Dedifferentiated amniotic fluid mesenchymal stem cell (primary cell): ENCODE results near the gene YY1.
"Not testable (repeated sequence)": the region's sequence is repeated elsewhere in the genome, so short reads cannot be mapped to it uniquely, and the experiment has no call there.

ENCODE experiments used
- DNase-seq: peaks from one replicate; pipeline ENCODE4 v3.0.0-alpha.2; 2016; ENCODE audit errors: extremely low spot score

Gene YY1

DNA sequence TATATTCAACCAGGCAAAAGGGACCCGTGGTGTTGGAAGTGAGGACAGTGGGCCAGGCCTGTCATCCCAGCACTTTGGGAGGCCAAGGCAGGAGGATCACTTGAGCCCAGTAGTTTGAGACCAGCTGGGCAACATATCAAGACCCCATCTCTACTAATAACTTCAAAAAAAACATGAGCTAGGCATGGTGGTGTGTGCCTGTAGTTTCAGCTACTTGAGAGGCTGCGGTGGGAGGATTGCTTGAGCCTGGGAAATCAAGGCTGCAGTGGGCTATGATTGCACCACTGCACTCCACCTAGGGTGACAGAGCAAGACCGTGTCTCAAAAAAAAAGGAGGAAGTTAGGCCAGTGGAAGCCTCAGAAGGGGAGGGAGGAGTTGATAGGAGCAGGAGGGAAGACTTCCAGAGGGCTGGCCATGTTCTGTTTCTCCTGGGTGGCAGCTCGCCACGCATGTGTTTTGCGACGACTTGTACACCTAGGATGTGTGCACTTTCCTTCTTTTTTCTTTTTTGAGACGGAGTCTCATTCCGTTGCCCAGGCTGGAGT is 57.2 kb downstream of the YY1 start:
- no peak for DNase-seq

GRCh38 chr14:100296729-100297128 is 57.8 kb downstream of the YY1 start:
- not testable (repeated sequence) for DNase-seq

DNA sequence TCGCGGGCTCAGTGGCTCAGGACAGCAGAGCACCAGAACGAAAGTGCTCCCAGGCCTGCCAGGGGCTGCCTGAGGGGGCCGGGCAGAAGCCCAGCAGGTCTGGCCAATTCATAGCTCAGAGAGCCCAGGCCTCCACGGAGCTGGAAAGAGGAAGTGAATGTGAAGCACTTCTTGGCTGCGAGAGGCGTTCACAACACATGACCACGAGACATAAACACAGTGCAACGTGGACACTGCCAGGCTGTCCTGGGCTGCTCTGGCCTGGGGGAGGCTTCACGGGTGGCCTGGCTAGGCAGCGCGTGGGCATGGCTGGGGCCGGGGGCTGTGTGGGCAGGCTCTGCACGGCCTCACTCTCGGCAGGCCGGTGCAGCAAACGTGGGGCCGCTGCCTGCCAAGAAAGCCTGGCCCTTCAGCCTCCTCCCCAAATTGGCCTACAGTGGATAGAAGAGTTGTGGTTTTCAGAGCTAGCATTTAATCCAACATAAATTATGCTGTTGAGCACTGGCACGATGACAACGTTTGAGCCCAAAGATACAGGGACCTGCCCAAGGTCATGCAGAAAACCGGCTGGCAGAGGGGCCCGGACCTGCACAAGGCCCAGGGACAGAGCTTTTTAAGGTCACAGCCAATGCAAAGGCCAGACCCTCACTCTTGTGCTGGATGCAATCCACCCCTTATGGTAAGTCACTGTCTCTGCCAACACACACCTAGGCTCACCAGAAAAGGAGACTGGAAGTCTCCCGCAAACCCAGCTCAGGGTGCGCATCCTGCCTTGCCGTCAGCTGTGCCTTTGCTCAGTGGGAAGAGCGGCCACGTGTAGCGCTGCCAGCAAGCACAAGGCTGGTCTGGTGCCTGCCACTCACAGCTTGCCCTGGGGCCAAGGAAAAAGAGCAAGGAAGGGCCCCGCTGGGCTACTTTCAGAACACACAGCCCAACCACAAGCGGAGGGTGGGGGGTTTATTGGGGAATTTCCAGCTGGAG is 58.7 kb downstream of the YY1 start:
- peak; percentile 33 for DNase-seq

GRCh38 chr14:100298551-100299237 is 59.8 kb downstream of the YY1 start:
- no peak for DNase-seq

DNA sequence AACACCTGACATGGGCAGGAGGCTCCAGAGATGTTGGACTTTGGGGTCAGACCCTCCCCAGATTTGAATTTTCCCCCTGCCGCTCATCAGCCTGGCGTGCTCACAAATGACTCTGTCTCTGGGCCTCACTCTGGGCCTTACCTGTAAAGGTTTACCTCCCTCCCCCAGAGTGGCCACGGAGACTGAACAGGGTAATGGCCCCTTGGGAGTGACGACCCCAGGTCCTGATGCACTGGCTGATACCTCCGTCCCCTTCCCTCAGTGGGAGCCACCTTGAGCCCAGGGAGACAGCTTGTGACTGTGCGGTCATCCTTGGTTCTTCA is 60.3 kb downstream of the YY1 start:
- DNase-seq, result no peak

GRCh38 chr14:100302616-100303015 is 63.7 kb downstream of the YY1 start:
- peak; percentile 42 for DNase-seq

GRCh38 chr14:100303179-100303578 is 64.2 kb downstream of the YY1 start:
- no peak for DNase-seq

- DNase-seq, result no peak
Measured at GRCh38 chr14:100303925-100304324, 65.0 kb downstream of the YY1 start.

GRCh38 chr14:100304825-100305323 is 65.9 kb downstream of the YY1 start:
- DNase-seq, result no peak

DNA sequence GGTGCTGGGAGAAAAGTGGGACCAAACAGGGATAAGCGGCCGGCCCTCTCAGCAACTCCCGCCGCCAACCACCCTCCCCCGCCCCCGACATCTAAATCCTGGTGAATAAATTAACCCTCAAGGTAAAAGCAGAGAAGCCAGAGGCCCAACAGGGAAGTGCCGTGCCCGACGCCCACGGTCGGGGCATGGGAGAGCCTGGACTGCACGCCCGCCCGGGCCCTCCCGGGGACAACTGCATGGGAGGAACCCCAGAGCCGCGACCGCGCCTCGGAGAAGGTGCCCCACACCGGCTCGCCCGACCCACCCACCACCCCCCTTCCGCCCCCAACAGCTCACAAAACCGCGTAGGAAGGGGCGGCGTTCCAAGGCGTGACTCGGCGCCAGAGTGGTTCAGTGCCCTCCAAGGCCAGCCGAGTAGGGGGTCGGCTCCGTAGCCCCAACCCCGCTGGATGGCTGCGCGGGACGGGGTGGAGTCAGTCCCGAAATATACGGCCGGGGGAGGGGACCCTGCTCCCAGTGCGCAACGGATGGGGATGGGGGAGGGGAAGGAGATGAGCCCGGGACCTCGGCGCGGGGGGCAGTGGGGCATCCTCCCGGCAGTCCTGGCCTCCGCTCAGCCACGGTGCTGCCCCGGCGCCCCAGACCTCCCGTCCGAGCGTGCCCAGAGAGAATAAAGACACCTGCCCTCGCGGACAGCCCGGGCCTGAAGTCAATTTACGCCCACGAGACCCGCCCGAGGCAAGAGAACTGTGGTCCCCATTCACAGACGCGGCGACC is 66.6 kb downstream of the YY1 start:
- DNase-seq, result no peak

DNA sequence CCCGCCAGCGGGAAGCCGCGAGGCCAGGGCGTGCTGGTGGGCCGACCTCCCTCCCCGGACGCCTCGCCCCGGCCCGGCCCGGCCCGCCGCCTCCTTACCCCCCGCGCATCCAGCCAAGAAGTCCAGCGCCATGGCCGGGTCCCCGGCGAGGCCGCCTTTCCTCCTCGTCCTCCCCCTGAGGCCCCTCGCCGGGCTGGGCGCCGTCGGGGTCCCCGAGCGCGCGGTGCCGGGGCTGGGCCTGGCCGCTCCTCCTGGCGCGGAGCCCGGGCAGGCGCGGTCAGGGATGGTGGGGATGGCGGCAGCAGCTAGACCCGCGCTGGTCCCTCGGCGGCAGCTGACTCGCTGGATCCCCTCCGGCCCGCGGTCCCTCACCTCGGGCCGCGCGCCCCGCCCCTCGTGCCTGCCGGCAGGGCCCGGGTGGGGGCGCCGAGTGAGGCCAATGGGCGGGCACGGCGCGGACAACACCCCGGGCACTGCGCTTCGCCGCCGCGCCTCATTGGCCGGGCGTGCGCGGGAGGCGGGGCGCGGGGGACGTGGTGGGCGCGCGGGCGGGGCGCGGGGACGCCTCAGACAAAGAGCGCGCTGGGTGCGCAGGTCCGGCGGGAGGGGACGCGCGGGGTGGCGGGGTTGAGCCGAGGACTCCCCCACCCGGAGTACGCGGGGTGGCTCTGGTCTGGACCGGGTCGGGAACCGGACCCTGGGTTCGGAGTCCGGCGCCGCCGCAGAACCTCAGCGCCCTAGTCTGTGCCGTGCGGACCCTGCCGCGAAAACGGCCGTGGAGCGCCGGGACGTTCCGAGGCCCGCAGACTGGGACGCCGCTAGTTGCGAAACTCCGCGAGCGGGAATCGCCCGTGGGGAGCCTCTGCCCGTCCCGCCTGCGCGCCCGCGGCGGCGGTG is 67.4 kb downstream of the YY1 start, which contains the start of gene SLC25A29:
Gene SLC25A29, minus strand, starts transcription at position 344 of the 897 bp plus-strand sequence. Its CDS starts 212 bp downstream, at position 132.
- DNase-seq, result peak; percentile 69

DNA sequence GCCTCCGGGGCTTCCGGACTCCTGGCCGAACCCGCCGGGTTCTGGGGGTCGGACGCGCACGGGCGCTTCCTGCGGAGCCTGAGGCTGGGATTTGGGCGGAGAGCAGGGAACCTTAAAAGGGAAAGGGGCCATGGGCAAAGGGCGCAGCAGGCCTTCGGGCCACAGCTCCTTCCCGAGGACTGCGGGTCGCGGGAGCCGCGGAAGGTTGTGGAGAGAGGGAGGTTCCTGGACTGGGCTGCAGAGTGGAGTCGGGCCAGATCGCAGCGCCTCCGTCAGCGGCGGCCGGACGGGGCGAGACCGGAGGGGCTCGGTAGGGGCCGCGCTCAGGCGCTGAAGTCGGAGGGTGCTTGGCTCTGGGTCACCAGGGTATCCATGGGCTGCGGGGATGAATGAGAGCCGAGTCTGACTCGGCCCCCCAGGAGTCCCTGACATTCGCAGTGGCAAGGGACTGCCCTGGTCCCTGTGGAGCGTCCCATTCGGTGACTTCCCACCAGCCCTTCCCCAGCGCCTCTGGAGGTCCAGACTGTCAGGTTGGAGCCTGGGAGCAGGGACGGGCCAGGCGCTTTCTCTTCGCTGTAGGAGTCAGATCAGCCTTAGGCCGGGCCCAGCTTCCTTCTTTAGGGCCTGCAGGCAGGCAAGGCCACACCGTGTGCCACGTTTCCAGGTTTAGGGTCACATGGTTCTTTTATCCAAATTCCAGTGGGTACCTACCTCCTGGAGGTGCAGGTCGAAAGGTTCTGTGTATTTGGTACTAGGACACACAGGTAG is 68.2 kb downstream of the YY1 start:
- DNase-seq, result no peak

- no peak for DNase-seq
Measured at GRCh38 chr14:100307766-100308426, 69.0 kb downstream of the YY1 start.

DNA sequence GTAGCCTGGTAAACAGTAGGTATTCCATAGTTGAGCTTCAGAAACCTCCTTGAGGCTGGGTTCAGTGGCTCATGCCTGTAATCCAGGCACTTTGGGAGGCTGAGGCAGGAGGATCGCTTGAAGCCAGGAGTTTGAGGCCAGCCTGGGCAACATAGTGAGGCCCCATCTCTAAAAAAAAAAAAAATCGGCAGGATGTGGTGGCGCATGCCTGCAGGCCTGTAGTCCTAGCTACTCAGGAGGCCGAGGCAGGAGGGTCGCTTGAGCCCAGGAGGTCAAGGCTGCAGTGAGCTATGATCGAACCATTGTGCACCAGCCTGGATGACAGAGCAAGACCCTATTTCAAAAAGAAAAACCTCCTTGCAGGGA is 69.5 kb downstream of the YY1 start:
- not testable (repeated sequence) for DNase-seq

GRCh38 chr14:100309028-100309737 is 70.2 kb downstream of the YY1 start:
- DNase-seq, result no peak

DNA sequence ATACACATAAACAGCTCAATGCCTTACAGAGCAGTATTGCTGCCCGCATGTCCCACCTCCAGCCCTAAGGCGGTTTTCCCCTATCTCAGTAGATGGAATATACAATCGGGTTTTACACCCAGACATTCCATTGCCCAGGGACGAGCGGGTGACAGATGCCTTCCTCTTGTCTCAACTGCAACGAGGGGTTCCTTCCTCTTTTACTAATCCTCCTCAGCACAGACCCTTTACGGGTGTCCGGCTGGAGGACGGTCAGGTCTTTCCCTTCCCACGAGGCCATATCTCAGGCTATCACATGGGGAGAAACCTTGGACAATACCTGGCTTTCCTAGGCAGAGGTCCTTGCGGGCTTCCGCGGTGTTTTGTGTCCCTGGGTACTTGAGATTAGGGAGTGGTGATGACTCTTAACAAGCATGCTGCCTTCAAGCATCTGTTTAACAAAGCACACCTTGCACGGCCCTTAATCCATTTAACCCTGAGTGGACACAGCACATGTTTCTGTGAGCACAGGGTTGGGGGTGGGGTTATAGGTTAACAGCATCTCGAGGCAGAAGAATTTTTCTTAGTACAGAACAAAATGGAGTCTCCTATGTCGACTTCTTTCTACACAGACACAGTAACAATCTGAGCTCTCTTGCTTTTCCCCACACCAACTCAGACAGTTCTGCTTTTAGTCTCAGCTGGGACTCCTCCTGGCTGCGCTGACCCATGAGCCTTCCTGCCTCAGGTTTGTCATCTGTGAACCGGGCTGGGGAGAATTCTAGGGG is 73.3 kb downstream of the YY1 start:
- not testable (repeated sequence) for DNase-seq

DNA sequence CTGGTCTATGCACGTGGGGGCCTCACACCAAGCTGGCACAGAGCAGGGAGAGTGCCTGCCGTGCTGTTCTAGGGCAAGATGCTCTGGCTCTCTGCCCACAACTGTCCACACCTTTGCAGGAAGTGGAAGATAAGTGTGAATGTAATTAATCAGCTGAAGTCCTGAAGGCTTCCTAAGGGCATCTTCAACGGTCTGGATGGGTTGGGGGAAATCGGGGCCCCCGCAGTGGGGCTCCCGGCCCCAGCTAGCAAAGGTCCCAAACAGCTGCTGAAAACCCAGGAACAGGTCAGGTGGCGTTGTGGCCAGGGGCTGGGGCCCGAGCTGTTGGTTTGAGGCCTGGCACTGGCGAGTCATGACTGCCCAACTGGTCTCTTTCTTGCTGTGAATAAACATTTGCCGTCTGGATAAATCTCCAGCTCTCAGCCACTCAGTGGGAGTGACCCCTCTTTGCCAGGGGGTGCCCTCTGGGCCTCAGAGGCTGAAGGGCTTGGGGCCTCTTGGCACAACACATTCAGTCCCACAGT is 74.0 kb downstream of the YY1 start:
- no peak for DNase-seq
